CD4-positive, alpha-beta T cell treated with Interferon gamma for 1 hour (primary cell): ENCODE data around the gene GAB1.

ENCODE experiments used
- DNase-seq: peaks from one replicate; pipeline ENCODE4 v3.0.0-alpha.2; 2020

Gene GAB1

GRCh38 chr4:143359644-143360193 is 23.0 kb downstream of the GAB1 start:
- no peak for DNase-seq

GRCh38 chr4:143360838-143361625 is 24.4 kb downstream of the GAB1 start:
- no peak for DNase-seq

- no peak for DNase-seq
Observed at GRCh38 chr4:143362349-143363046, 25.8 kb downstream of the GAB1 start.

GRCh38 chr4:143363332-143363731 is 26.7 kb downstream of the GAB1 start:
- DNase-seq: no peak

- DNase-seq: no peak
Observed at GRCh38 chr4:143364063-143364462, 27.4 kb downstream of the GAB1 start.

- no peak for DNase-seq
Observed at GRCh38 chr4:143367863-143368262, 31.2 kb downstream of the GAB1 start.

GRCh38 chr4:143369552-143369951 is 32.9 kb downstream of the GAB1 start:
- DNase-seq: no peak

GRCh38 chr4:143372093-143372915 is 35.6 kb downstream of the GAB1 start:
- DNase-seq: no peak

GRCh38 chr4:143374255-143374654 is 37.6 kb downstream of the GAB1 start:
- DNase-seq: no peak

- no peak for DNase-seq
Observed at GRCh38 chr4:143374771-143375170, 38.1 kb downstream of the GAB1 start.

- DNase-seq: peak; percentile 21
Observed at GRCh38 chr4:143375326-143376073, 38.8 kb downstream of the GAB1 start.

GRCh38 chr4:143377611-143378099 is 41.0 kb downstream of the GAB1 start:
- DNase-seq: no peak

- no peak for DNase-seq
Observed at GRCh38 chr4:143380629-143381028, 44.0 kb downstream of the GAB1 start.

- DNase-seq: no peak
Observed at GRCh38 chr4:143381189-143382118, 44.8 kb downstream of the GAB1 start.

GRCh38 chr4:143382596-143382995 is 45.9 kb downstream of the GAB1 start:
- DNase-seq: no peak

- no peak for DNase-seq
Observed at GRCh38 chr4:143383005-143383574, 46.4 kb downstream of the GAB1 start.

- DNase-seq: no peak
Observed at GRCh38 chr4:143384381-143384994, 47.8 kb downstream of the GAB1 start.

GRCh38 chr4:143386812-143387211 is 50.1 kb downstream of the GAB1 start:
- DNase-seq: no peak

GRCh38 chr4:143389579-143390195 is 53.0 kb downstream of the GAB1 start:
- DNase-seq: no peak

GRCh38 chr4:143390764-143391163 is 54.1 kb downstream of the GAB1 start:
- DNase-seq: no peak
